Ectodermal cell (in vitro differentiated cells): ENCODE data around the gene TEX22.

Experiments used
- H3K27ac ChIP-seq: 2 replicates; pipeline ENCODE4 v1.7.0; 2013; ENCODE audit warnings: mild to moderate bottlenecking, low read depth, low read length; ENCODE audit not compliant: insufficient read depth, poor library complexity, severe bottlenecking
- H3K27me3 ChIP-seq: 2 replicates; pipeline ENCODE4 v1.7.0; 2013; ENCODE audit warnings: mild to moderate bottlenecking, low read length; ENCODE audit not compliant: insufficient read depth, control insufficient read depth, poor library complexity, severe bottlenecking
- H3K36me3 ChIP-seq: one replicate; pipeline ENCODE4 v1.7.0; 2013; ENCODE audit warnings: low read length; ENCODE audit not compliant: control insufficient read depth, insufficient read depth
- H3K4me1 ChIP-seq: one replicate; pipeline ENCODE4 v1.7.0; 2013; ENCODE audit warnings: low read length; ENCODE audit not compliant: control insufficient read depth, insufficient read depth
- H3K4me3 ChIP-seq: 2 replicates; pipeline ENCODE4 v1.7.0; 2013; ENCODE audit warnings: low read depth, low read length, control low read depth; ENCODE audit not compliant: insufficient read depth
- H3K9me3 ChIP-seq: 2 replicates; pipeline ENCODE4 v1.7.0; 2013; ENCODE audit warnings: mild to moderate bottlenecking, low read length, moderate library complexity; ENCODE audit not compliant: control insufficient read depth
- WGBS, 2 experiments: methylation state at CpG; one replicate each; pipeline ENCODE4 v1.1.7; 2013; ENCODE audit warnings: missing lambda C conversion rate in 2 of 2; 5-methylcytosine and 5-hydroxymethylcytosine counted together

TEX22 gene

GRCh38 chr14:105449276-105450122 is 51.2 kb downstream of the TEX22 start:
- H3K4me3 ChIP-seq, result no peak overlapping the region
- H3K36me3 ChIP-seq, result peaks cover 20% of the 10 kb centered on the region
- no peak overlapping the region for H3K27ac ChIP-seq
- WGBS, 2 experiments, result 96 to 97% methylated on average over 47 of the region's 47 CpGs
- H3K27me3 ChIP-seq, result no peaks in the 10 kb centered on the region
- H3K9me3 ChIP-seq, result no peaks in the 10 kb centered on the region
- H3K4me1 ChIP-seq, result no peaks in the 10 kb centered on the region

- Histone ChIP-seq H3K27ac (no peak overlapping the region), H3K27me3 (no peaks in the 10 kb centered on the region), H3K36me3 (peaks cover 26% of the 10 kb centered on the region), H3K4me3 (no peak overlapping the region), H3K9me3 (no peaks in the 10 kb centered on the region), H3K4me1 (no peaks in the 10 kb centered on the region)
- WGBS, 2 experiments, result 94 to 95% methylated on average over 22 of the region's 22 CpGs
Measured at GRCh38 chr14:105450123-105450505, 51.8 kb downstream of the TEX22 start.

DNA sequence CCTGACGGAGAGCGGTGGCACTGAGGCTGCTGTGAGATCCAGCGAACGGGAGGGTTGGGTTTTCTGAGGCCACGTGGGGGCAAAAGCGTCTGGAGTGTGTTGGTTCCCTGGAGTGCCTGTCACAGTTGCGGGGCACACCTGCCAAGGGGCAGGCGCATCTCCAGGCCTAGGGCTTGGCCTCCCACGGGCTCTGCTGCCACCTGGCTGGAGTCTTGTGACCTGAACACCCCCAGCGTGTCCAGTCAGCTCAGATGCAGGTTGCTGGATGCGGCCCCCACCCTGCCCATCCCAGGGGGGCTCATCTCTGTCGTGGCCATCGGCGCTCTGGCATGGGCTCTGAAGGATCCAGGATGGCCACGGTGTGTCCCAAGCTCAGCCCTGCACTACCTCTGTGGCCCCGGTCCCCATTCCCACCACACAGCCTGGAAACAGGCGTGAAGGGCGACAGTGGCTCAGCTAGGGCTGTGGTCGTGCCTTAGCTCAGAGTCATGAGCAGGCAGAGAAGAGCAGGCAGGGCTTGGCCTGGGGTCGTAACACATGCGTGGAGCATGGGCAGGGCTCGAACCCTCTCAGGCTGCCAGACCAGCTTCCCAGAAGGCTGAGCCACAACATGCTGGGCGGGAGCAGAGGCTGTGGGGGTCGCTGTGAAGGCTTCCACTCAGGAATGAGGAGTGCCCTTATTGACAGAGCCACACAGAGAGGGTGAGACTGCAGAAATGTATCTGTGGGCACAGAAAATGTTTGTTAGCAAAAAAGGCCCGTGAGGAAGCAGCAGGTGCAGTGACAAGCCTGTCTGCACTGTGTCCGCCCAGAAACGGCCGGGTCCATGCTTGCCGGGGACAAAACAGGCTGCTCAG is 52.8 kb downstream of the TEX22 start:
- H3K27ac ChIP-seq, result no peak overlapping the region
- H3K4me3 ChIP-seq, result no peak overlapping the region
- no peaks in the 10 kb centered on the region for H3K4me1 ChIP-seq
- 96% methylated on average over 29 of the region's 29 CpGs for WGBS, 2 experiments
- peaks cover 35% of the 10 kb centered on the region for H3K36me3 ChIP-seq
- no peaks in the 10 kb centered on the region for H3K9me3 ChIP-seq
- H3K27me3 ChIP-seq, result no peaks in the 10 kb centered on the region

GRCh38 chr14:105452963-105453362 is 54.6 kb downstream of the TEX22 start:
- Histone ChIP-seq H3K27me3 (no peaks in the 10 kb centered on the region), H3K9me3 (no peaks in the 10 kb centered on the region), H3K27ac (no peak overlapping the region), H3K4me3 (no peak overlapping the region), H3K36me3 (peaks cover 35% of the 10 kb centered on the region), H3K4me1 (no peaks in the 10 kb centered on the region)
- WGBS, 2 experiments, result 88 to 90% methylated on average over 14 of the region's 14 CpGs

DNA sequence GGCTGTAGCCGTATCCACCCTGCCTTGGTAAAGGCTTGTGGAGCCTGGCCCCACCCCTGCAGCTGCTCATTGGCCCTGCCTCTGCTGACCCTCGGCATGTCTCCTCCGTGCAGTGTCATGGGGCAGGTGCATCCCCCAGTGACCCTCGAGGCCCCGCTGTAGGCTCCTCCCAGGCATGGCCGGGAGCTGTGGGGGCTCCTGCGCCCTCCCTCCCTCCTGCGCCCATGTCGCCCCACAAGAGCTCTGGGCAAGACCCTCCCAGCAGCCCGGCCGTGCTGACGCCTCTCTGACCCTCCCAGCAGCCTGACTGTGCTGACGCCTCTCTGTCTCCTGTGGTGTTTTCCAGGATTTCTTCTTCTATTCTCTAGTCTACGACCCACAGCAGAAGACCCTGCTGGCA is 55.5 kb downstream of the TEX22 start:
- H3K4me1 ChIP-seq, result no peaks in the 10 kb centered on the region
- no peak overlapping the region for H3K27ac ChIP-seq
- no peaks in the 10 kb centered on the region for H3K9me3 ChIP-seq
- H3K27me3 ChIP-seq, result no peaks in the 10 kb centered on the region
- no peak overlapping the region for H3K4me3 ChIP-seq
- WGBS, 2 experiments, result 94% methylated on average over 14 of the region's 14 CpGs
- H3K36me3 ChIP-seq, result peaks cover 35% of the 10 kb centered on the region

- Histone ChIP-seq H3K27me3 (no peaks in the 10 kb centered on the region), H3K4me3 (no peak overlapping the region), H3K9me3 (no peaks in the 10 kb centered on the region), H3K4me1 (no peaks in the 10 kb centered on the region), H3K27ac (no peak overlapping the region), H3K36me3 (peaks cover 30% of the 10 kb centered on the region)
- WGBS, 2 experiments, result 95% methylated on average over 22 of the region's 22 CpGs
Measured at GRCh38 chr14:105455086-105455640, 56.8 kb downstream of the TEX22 start.

DNA sequence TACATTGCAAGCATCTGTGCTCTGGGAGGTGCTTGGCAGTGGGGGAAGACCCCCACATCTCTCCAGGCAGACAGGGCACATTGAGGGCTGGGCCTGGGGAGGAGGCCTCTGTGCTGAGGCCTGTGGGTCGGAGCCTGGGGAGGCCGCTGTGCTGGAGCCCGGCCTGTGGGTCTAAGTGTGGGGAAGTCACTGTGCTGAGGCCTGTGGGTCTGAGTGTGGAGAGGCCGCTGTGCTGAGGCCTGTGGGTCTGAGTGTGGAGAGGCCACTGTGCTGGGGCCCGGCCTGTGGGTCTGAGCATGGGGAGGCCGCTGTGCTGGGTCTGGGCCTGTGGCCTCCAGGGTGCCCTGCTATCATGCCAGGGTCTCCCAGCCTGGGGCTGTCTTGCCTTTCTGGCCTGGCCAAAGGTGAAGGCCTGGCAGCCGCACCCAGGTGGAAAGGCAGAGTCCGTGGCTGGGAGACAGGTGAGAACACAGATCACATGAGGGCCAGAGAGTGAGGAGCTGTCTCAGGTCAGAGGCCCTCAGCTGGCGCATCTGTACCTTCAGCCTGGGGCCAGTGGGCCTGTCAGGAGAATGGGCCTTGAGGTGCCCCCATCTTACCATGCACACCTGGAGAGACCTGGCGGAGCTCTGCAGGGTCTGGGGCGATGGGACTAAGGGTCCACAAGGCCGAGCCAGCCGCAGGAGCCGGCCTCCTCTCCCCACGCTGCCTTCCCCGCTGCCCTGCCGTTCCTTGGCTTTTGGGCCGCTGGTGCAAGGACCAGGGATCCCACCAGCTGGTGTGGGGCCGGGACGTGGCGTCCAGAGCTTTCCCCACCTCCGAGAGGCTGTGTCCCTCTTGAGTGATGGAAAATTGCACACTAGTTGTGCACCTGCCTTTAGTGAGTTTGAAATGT is 57.7 kb downstream of the TEX22 start:
- Histone ChIP-seq H3K4me3 (no peak overlapping the region), H3K4me1 (no peaks in the 10 kb centered on the region), H3K9me3 (no peaks in the 10 kb centered on the region), H3K27me3 (no peaks in the 10 kb centered on the region), H3K36me3 (peaks cover 29% of the 10 kb centered on the region), H3K27ac (no peak overlapping the region)
- WGBS, 2 experiments, result 91 to 92% methylated on average over 22 of the region's 22 CpGs

DNA sequence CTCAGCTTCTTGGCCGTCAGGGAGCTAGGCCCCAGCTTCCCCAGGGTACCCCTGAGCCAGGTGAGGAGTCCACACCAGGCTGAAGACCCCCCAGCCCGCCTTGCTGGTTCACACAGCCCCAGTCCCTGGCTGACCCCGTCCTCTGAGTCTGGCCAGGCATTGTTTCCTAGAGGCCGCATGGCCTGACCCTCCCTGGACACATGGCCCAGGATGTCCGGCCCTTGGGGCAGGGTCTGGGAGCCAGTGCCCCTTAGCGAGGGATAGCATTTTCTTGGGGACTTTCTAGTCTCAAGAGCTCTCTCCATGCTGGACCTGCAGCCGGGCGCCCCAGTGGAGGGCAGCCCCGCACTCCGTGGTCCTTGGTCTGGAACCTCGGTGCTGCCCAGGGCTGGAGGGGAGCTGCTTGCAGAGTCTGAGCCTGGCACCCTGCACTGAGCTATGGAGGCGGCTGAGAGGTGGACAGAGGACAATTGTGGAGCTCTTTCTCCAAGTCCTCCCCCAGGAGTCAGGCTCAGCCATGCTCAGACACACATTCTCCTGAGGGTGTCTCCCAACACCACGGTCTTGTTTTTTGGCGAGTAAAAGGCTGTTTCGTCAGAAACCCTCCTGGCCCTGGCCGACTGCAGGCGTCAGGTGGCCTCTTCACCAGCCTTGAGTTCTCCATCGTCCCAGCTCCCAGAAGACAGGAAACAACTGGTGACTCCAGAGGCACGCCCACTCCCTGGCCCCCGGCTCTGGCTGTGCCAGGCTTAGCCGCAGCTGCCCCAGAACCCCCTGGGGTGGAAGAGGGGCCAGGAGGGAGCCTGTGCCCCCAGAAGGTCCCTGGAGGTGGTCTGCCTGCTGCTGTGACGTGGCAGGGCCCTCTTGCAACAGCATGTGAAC is 58.6 kb downstream of the TEX22 start:
- H3K27ac ChIP-seq, result no peak overlapping the region
- no peaks in the 10 kb centered on the region for H3K4me1 ChIP-seq
- peaks cover 28% of the 10 kb centered on the region for H3K36me3 ChIP-seq
- no peaks in the 10 kb centered on the region for H3K9me3 ChIP-seq
- no peak overlapping the region for H3K4me3 ChIP-seq
- 96% methylated on average over 22 of the region's 22 CpGs for WGBS, 2 experiments
- H3K27me3 ChIP-seq, result no peaks in the 10 kb centered on the region

DNA sequence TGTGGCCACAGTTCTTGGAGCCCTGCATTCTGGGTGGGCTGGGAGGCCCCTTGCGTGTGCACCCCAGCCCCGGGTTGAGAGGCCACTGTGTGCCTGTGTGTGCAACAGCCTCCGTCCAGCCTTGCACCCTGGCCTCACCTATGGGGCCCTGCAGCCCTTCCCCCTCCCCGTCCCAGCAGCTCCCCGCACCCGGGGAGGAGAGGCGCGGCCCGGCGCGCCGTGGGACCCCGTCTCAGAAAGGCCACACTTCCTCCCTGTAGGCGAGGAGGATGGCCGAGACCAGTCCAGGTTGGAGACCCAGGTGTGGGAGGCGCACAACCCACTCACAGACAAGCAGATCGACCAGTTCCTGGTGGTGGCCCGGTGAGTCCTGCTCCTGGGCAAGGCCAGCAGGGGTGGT is 59.7 kb downstream of the TEX22 start:
- 90 to 92% methylated on average over 18 of the region's 18 CpGs for WGBS, 2 experiments
- H3K36me3 ChIP-seq, result peaks cover 31% of the 10 kb centered on the region

More for the DNA sequence above, 59.7 kb downstream of the TEX22 start:
- Histone ChIP-seq H3K27ac (no peak overlapping the region), H3K9me3 (no peaks in the 10 kb centered on the region), H3K4me3 (no peak overlapping the region), H3K27me3 (no peaks in the 10 kb centered on the region), H3K4me1 (peaks cover 2% of the 10 kb centered on the region)
